ENCODE measurements around the gene USP17L12.
"Not testable (repeated sequence)": the region's sequence is repeated elsewhere in the genome, so short reads cannot be mapped to it uniquely, and the experiment has no call there.

Gene USP17L12

GRCh38 chr4:9219852-9220251 is at the start of gene USP17L12:
USP17L12 (plus strand) TSS chr4:9220152; CDS start chr4:9220152, 0 bp downstream.
- DNase-seq (ENCODE audit: low spot score): not testable (repeated sequence)

- not testable (repeated sequence) for DNase-seq (ENCODE audit: low spot score)
Observed at GRCh38 chr4:9210357-9210756, 9.6 kb upstream of the USP17L12 start, which contains the start of gene USP17L10. USP17L10 (plus strand) TSS chr4:9210657; CDS start chr4:9210657, 0 bp downstream.

- DNase-seq (ENCODE audit: low spot score): not testable (repeated sequence)
Observed at GRCh38 chr4:9214701-9215100, 5.3 kb upstream of the USP17L12 start.

GRCh38 chr4:9215105-9215504 is 4.8 kb upstream of the USP17L12 start, which contains the start of gene USP17L11:
USP17L11 (plus strand) TSS chr4:9215405; CDS start chr4:9215405, 0 bp downstream.
- not testable (repeated sequence) for DNase-seq (ENCODE audit: low spot score)

GRCh38 chr4:9224596-9224995 is 4.6 kb downstream of the USP17L12 start, which contains the start of gene USP17L13:
USP17L13 (plus strand) TSS chr4:9224896; CDS start chr4:9224896, 0 bp downstream.
- DNase-seq (ENCODE audit: low spot score): not testable (repeated sequence)

- not testable (repeated sequence) for DNase-seq (ENCODE audit: low spot score)
Observed at GRCh38 chr4:9230249-9230648, 10.3 kb downstream of the USP17L12 start.

- not testable (repeated sequence) for DNase-seq (ENCODE audit: low spot score)
Observed at GRCh38 chr4:9234085-9234484, 14.1 kb downstream of the USP17L12 start, which contains the start of gene USP17L15. USP17L15 (plus strand) TSS chr4:9234385; CDS start chr4:9234385, 0 bp downstream.

GRCh38 chr4:9238461-9238860 is 18.5 kb downstream of the USP17L12 start:
- DNase-seq (ENCODE audit: low spot score): not testable (repeated sequence)

- DNase-seq (ENCODE audit: low spot score): not testable (repeated sequence)
Observed at GRCh38 chr4:9243579-9243978, 23.6 kb downstream of the USP17L12 start, which contains the start of gene USP17L17. USP17L17 (plus strand) TSS chr4:9243879; CDS start chr4:9243879, 0 bp downstream.

- DNase-seq (ENCODE audit: low spot score): not testable (repeated sequence)
Observed at GRCh38 chr4:9247953-9248680, 28.2 kb downstream of the USP17L12 start, which contains the start of gene USP17L18. USP17L18 (plus strand) TSS chr4:9248630; CDS start chr4:9248630, 0 bp downstream.

- DNase-seq (ENCODE audit: low spot score): not testable (repeated sequence)
Observed at GRCh38 chr4:9253078-9253477, 33.1 kb downstream of the USP17L12 start, which contains the start of gene USP17L19. USP17L19 (plus strand) TSS chr4:9253378; CDS start chr4:9253378, 0 bp downstream.

- DNase-seq (ENCODE audit: low spot score): not testable (repeated sequence)
Observed at GRCh38 chr4:9257824-9258223, 37.9 kb downstream of the USP17L12 start, which contains the start of gene USP17L20. USP17L20 (plus strand) TSS chr4:9258124; CDS start chr4:9258124, 0 bp downstream.

GRCh38 chr4:9262572-9262971 is 42.6 kb downstream of the USP17L12 start, which contains the start of gene USP17L21:
USP17L21 (plus strand) TSS chr4:9262872; CDS start chr4:9262872, 0 bp downstream.
- DNase-seq (ENCODE audit: low spot score): not testable (repeated sequence)

- DNase-seq (ENCODE audit: low spot score): not testable (repeated sequence)
Observed at GRCh38 chr4:9267319-9267718, 47.4 kb downstream of the USP17L12 start, which contains the start of gene USP17L22. USP17L22 (plus strand) TSS chr4:9267619; CDS start chr4:9267619, 0 bp downstream.

Measured in NAMALWA (cell line).